GM18951 (cell line): ENCODE data around the gene ARMC2.

Source experiments
- POLR2A ChIP-seq: IDR thresholded peaks from 4 replicates; pipeline ENCODE4 v1.6.1; 2011; ENCODE audit warnings: mild to moderate bottlenecking; ENCODE audit not compliant: insufficient read length, insufficient read depth; ENCODE audit errors: extremely low read depth
- in situ Hi-C: fragments of 300-500 bp; cut with MboI; formaldehyde crosslinking; loops from one replicate; pipeline ENCODE4 v1.12.0; 2022; ENCODE audit warnings: low sequenced_read_pairs, mixed read lengths, inconsistent platforms; ENCODE audit not compliant: unreplicated experiment

ARMC2 gene

GRCh38 chr6:109008537-109009235, 160.5 kb downstream of the ARMC2 start:
- in situ Hi-C loops: no loop called here
- no peak for TF ChIP-seq POLR2A

GRCh38 chr6:109009236-109009961, 161.2 kb downstream of the ARMC2 start:
- in situ Hi-C loops: no loop called here

GRCh38 chr6:109009962-109010704, 161.9 kb downstream of the ARMC2 start:
- in situ Hi-C loops: no loop called here
- no peak for TF ChIP-seq POLR2A

More at GRCh38 chr6:109009236-109009961, 161.2 kb downstream of the ARMC2 start:
- TF ChIP-seq POLR2A: no peak

GRCh38 chr6:109010705-109011102, 162.5 kb downstream of the ARMC2 start:
- in situ Hi-C loops: no loop called here
- no peak for TF ChIP-seq POLR2A

- no peak for TF ChIP-seq POLR2A
- in situ Hi-C loops: no loop called here
Measured at GRCh38 chr6:109013656-109014305, 165.6 kb downstream of the ARMC2 start.

GRCh38 chr6:109014606-109015005, 166.4 kb downstream of the ARMC2 start:
- in situ Hi-C loops: no loop called here
- TF ChIP-seq POLR2A: no peak

- no peak for TF ChIP-seq POLR2A
- in situ Hi-C loops: no loop called here
Measured at GRCh38 chr6:109015176-109015575, 167.0 kb downstream of the ARMC2 start.

GRCh38 chr6:109019911-109020310, 171.7 kb downstream of the ARMC2 start:
- in situ Hi-C loops: no loop called here

GRCh38 chr6:109021870-109022269, 173.6 kb downstream of the ARMC2 start:
- TF ChIP-seq POLR2A: no peak
- in situ Hi-C loops: no loop called here

More at GRCh38 chr6:109019911-109020310, 171.7 kb downstream of the ARMC2 start:
- no peak for TF ChIP-seq POLR2A

- in situ Hi-C loops: no loop called here
- no peak for TF ChIP-seq POLR2A
Measured at GRCh38 chr6:109023356-109023925, 175.2 kb downstream of the ARMC2 start.
